Measurements from ENCODE around the gene PLCL1. TPM values are rescaled to one million over a fixed set of nuclear protein-coding genes. Genes with fewer than 3 reads are reported as not detected.

The PLCL1 gene
- total RNA-seq, 4 donors from 2014 or later, result 5.4 to 21.8 (median 10.2) TPM

DNA sequence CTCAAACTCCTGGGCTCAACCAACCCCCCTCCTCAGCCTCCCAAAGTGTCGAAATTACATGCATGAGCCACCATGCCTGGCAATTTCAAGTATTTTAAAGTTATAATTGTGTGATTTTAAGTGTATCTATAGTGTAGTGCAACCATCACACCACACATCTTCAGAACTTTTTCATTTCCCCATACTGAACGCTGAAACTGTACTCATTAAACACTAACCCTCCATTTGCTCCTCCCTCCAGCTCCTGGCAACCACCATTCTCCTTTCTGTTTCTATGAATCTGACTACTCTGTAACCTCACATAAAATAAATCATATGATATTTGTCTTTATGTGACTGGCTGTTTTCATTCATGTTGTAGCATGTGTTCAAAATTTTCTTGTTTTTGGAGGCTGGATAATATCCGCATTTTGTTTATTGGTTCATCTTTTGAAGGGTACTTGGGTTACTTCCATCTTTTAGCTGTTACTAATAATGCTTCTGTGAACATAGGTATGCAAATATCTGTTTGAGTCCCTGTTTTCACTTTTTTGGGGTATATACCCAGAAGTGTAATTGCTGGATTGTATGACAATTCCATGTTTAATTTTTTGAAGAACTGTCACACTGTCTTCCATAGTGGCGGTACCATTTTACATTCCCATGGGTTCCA is 188.2 kb downstream of the PLCL1 start:
- TF ChIP-seq, protein P1, sequence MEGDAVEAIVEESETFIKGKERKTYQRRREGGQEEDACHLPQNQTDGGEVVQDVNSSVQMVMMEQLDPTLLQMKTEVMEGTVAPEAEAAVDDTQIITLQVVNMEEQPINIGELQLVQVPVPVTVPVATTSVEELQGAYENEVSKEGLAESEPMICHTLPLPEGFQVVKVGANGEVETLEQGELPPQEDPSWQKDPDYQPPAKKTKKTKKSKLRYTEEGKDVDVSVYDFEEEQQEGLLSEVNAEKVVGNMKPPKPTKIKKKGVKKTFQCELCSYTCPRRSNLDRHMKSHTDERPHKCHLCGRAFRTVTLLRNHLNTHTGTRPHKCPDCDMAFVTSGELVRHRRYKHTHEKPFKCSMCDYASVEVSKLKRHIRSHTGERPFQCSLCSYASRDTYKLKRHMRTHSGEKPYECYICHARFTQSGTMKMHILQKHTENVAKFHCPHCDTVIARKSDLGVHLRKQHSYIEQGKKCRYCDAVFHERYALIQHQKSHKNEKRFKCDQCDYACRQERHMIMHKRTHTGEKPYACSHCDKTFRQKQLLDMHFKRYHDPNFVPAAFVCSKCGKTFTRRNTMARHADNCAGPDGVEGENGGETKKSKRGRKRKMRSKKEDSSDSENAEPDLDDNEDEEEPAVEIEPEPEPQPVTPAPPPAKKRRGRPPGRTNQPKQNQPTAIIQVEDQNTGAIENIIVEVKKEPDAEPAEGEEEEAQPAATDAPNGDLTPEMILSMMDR (IDR thresholded peaks at IDR 0.05), result no peak
- no peak for DNase-seq (ENCODE audit: low spot score)
- no peak for ATAC-seq (ENCODE audit: low FRiP score)

DNA sequence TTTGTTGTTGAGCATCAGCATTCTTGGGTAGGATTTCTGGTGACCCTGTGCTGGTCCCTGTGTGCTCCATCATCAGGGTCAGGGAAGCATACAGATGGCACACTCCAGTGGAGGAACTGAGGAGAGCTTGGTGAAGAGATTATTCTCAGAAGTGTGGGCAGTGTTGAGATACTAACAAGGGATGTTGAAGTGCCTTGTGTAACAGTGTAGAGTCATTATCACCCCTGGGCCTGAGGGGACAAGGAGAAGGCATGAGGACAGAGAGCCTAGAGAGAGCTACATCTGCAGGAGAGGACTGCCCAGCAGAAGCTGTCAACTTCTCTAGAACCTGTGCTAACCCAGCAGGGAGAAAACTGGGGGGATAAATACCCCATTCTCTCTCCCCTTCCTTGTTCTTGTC is 189.0 kb downstream of the PLCL1 start:
- ATAC-seq (ENCODE audit: low FRiP score) (no peak), DNase-seq (ENCODE audit: low spot score) (no peak)
- TF ChIP-seq, protein P1 (IDR thresholded peaks at IDR 0.05), result no peak

DNA sequence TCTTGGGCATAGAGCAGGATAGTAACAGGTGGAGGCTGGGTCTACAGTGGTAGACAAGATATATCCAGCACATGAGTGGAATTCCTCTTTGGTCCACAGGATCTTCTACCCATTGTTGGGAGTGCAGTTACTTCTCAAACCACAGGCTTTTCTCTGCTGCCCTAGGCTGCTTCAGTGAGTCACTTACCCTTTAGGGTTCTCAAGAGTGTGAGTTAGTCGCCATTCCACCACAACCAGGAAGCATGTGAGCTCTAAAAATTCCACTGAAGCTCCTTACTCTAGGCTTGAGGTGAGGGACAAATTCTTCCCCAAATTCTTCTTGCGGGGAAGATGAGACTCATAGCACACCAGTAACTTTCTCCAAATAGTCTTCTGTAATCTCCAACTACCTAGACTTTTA is 189.4 kb downstream of the PLCL1 start:
- DNase-seq (ENCODE audit: low spot score), result no peak
- ATAC-seq (ENCODE audit: low FRiP score), result no peak
- TF ChIP-seq, protein P1 (IDR thresholded peaks at IDR 0.05), result no peak

DNA sequence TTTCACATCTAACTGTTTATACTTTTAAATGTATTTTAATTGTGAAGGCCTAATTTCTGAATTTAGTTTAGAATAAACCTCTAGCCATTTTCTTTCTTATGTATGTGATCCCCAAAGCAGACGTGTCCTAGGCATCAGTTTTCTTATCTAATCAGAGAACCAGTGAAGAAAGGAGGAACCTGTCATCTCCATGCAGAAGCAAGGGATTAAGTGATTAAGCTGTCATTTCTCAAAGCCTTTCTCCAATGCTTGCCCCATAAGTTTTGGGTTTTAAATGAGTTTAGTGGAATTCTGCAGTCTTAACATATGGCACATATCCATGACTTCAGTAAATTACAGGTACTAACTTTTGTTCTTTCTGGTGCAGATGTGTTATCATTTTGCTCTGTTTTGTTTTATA is 190.4 kb downstream of the PLCL1 start:
- ATAC-seq (ENCODE audit: low FRiP score), result no peak
- DNase-seq (ENCODE audit: low spot score), result no peak
- TF ChIP-seq, protein P1 (IDR thresholded peaks at IDR 0.05), result no peak

DNA sequence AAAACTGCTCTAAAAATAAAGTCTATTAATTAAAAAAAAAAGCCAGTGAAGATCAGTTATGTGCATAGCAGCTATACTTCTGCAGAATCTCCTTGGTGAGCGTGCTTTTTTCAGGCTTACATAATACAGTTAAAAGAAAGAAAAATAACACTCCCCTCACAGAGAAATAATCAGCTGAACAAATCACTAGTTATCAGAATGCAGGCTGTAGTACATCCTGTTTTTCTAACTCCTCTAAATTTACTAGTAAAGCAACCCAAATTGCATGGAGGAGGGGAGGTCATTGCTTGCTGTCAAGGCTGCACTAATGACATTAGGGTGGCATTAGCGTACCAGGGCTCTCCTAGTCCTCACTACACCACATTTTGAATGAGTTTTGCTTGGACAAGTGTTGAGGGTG is 192.2 kb downstream of the PLCL1 start:
- TF ChIP-seq, protein P1 (IDR thresholded peaks at IDR 0.05), result no peak
- DNase-seq (ENCODE audit: low spot score) (no peak), ATAC-seq (ENCODE audit: low FRiP score) (no peak)

DNA sequence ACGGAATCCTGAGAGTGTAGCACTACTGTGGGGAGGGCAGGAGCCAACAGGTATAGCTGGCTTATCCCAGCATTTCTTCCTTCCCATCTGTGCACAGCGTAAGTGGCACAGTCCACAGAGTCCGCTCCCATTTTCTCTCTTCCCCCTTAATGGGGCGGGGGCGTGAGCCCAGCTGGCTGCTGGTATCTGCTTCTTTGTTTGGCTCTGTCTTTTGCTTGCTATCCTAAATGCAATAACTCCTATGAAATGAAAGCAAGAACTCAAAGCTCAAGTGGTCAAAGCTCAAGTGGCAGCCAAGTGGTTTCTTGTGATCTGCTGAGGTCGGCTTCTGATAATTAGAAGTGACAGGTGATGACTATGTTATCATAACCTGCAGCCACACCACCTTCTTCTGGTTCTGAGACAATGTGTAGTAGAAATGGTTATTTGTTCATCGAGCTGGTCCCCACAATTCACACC is 192.7 kb downstream of the PLCL1 start:
- ATAC-seq (ENCODE audit: low FRiP score), result no peak
- TF ChIP-seq, protein P1 (IDR thresholded peaks at IDR 0.05), result no peak
- no peak for DNase-seq (ENCODE audit: low spot score)

DNA sequence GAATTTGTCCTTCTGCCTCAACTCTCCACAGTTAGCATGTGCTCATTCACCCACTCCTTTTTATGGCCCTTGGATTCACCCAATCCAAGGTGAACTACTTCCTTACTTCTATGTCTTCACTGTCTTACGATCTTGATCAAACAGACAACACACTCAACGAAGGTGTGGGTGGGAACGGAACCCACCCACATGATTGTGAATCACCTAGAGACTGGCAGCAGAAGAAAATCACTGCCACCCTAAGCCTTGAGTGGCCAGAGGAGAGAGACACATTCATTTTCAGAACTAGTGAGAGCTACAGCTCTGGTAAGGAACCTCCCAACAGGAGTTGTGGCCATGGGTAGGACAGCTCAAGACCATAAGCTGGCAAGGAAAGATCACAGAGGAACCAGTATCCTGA is 194.3 kb downstream of the PLCL1 start:
- DNase-seq (ENCODE audit: low spot score) (no peak), ATAC-seq (ENCODE audit: low FRiP score) (no peak)
- TF ChIP-seq, protein P1 (IDR thresholded peaks at IDR 0.05), result no peak
